ENCODE measurements around the gene ABHD2.

DNA sequence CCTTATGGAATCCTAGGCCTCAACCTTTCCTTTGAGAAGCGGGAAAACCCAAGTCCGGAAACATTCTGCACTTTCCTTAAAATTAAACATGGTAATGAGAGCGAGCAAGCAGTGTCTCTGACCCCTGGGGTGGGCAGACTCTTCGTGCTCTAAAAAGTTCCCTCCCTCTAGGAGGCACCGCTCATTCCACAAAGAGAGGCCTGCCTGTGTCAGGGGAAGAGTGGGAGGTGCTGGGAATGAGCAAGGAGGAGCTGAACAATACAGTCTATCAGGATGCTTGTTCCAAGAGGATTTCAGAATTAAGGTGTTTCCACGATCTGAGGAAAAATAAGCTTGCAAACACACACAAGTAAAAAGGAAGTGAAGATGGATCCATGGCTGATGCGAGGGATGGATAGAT lies 139.2 kb downstream of the ABHD2 start:
- TF ChIP-seq CTCF (IDR thresholded peaks at IDR 0.05; ENCODE audit: low read length) (no peak), EZH2 (IDR thresholded peaks at IDR 0.05; ENCODE audit: borderline replicate concordance, low read length) (no peak)

Data from OCI-LY1 (cell line).